Activated CD4-positive, CD25-positive, alpha-beta regulatory T cell treated with anti-CD3 and anti-CD28 coated beads, Interleukin-2, amount 50 U/mL, for 24 hours (primary cell): ENCODE results near the gene SCUBE3.

Experiments used
- ATAC-seq, 2 donors: fragments of 150-1000 bp; cut with Tn5 transposase; one replicate each; pipeline ENCODE4 v1.10.0; 2021; ENCODE audit warnings: mild to moderate bottlenecking in 1 of 2, moderate library complexity in 1 of 2

SCUBE3 gene

DNA sequence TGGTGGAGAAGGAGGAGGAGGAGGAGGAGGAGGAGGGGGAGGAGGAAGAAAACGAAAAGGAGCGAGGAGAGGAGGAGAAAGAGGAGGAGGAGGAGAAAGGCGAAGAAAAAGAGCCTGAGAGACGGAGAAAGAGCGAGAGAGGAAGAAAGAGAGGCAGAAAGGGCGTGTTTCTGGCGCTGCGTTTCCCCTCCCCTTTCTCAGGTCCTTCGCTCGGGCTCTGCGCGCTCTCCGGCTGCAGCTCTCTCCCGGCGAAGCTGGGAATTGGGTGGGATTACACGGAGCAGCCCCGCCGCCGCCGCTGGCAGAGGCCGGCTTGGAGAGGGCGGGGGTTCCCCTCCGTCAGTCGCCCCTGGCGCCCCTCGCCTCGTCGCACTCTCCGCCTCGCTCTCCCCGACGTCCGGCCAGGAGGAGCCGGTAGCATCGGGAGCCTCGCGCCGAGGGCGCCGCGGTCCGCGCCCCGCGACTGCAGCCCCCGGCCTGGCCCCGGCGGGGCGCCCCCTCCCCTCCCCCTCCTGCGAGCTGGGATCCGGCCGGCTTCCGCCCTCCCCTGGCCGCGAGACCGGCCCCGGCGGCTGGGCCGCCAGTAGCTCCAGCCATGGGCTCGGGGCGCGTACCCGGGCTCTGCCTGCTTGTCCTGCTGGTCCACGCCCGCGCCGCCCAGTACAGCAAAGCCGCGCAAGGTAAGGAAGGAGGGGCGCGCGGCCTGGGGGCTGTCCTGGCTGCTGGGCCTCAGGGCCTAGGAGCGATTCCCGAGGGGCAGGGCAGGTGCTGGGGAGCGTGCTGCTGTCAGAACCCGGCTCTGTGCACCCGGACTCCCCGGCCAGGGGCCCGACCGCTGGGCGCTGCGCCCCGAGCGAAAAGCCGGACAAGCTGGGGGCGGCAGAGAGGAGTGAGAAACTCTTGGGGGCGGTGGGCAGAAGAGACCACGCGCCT lies at the start of gene SCUBE3:
Gene SCUBE3, plus strand, starts transcription at position 133 of the 933 bp plus-strand sequence. Its CDS starts 463 bp downstream, at position 596.
- ATAC-seq: no peak

DNA sequence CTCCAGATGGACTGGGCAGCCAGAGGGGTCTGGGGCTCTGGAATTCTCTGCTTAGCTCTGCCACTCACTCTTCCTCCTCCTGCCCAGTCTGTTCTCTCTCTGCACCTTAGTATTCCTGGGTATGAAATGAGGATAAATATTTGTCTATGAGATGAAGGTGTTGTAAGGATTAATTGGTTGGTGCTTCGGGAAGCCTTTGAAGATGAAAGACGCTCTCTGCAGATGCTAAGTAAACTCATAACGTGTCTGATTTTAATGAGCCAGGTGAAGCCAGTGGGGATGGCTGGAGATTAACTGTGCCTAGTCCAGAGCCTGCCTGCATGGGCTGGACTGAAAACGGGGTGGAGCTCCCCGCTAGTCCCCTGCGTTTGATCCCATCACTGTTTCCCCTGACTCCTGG lies 49.5 kb upstream of the SCUBE3 start:
- no peak for ATAC-seq

GRCh38 chr6:35164868-35165267 lies 48.9 kb upstream of the SCUBE3 start:
- no peak for ATAC-seq

DNA sequence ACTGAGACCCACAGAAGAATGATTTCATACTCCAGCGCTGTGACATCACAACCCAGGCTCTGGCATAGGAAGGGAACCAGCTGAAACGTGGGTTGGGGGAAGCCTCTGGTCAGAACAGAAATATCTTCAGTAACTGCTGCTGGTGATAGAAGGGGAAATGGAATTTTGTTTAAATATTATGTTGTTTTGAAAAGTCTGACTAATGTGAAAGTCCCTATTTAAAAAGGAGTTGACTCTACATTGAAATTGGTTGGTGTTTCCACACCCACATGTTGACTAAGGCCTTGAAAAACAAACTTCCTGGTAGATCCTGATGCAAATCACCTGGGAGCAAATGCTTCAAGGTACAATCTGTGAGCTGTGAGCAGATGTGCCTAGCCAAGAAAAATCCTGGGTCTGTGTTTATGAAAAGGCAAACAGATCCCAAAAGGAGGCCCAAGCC lies 48.1 kb upstream of the SCUBE3 start:
- ATAC-seq: no peak

- ATAC-seq: no peak
These were observed 47.6 kb upstream of the SCUBE3 start for GRCh38 chr6:35166116-35166515.

- no peak for ATAC-seq
These were observed 47.2 kb upstream of the SCUBE3 start for GRCh38 chr6:35166520-35166919.

GRCh38 chr6:35167505-35167904 lies 46.3 kb upstream of the SCUBE3 start:
- ATAC-seq: no peak

- no peak for ATAC-seq
These were observed 45.3 kb upstream of the SCUBE3 start for GRCh38 chr6:35168461-35168861.

- ATAC-seq: no peak
These were observed 43.6 kb upstream of the SCUBE3 start for GRCh38 chr6:35170166-35170565.

GRCh38 chr6:35170891-35171290 lies 42.9 kb upstream of the SCUBE3 start:
- ATAC-seq: no peak

GRCh38 chr6:35173044-35173426 lies 40.7 kb upstream of the SCUBE3 start:
- ATAC-seq: no peak

GRCh38 chr6:35173427-35174087 lies 40.2 kb upstream of the SCUBE3 start:
- ATAC-seq: no peak

- ATAC-seq: no peak
These were observed 39.7 kb upstream of the SCUBE3 start for GRCh38 chr6:35174088-35174434.

DNA sequence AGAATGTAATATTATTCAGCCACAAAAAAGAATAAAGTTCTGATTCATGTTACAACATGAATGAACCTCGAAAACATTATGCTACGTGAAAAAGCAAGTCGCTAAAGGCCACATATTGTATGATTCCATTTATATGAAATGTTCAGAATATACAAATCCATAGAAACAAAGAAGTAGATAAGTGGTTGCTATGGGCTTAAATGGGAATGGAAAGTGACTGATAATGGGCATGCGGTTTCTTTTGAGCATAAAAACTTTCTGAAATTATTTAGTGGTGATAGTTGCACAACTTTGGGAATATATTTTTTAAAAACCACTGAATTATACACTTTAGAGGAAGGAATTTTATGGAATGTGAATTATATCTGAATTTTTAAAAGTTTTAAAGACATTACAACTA lies 39.3 kb upstream of the SCUBE3 start:
- no peak for ATAC-seq

GRCh38 chr6:35176301-35177024 lies 37.3 kb upstream of the SCUBE3 start:
- ATAC-seq: no peak

- ATAC-seq: no peak
These were observed 36.6 kb upstream of the SCUBE3 start for GRCh38 chr6:35177157-35177556.

GRCh38 chr6:35177596-35177995 lies 36.2 kb upstream of the SCUBE3 start:
- ATAC-seq: no peak

DNA sequence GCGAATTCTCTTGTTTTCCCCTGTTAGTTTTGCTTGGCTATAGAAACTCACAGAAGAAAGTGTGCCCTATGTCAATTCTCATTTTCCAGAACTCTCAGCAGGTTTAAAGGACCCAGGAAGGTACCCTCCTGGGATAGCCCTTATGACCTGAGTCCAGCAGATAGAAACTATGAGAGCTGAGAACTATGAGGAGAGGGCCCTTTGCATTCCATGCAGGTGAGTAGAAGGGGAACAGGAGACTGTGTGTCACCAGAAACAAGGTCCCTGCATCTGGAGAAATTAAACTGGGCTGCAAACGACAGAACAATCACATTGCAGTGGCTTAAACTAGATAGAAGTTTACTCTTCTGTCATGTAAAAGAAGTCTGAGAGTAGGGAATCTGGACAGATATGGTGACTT lies 35.7 kb upstream of the SCUBE3 start:
- ATAC-seq: no peak

- ATAC-seq: no peak
These were observed 34.6 kb upstream of the SCUBE3 start for GRCh38 chr6:35178932-35179832.

DNA sequence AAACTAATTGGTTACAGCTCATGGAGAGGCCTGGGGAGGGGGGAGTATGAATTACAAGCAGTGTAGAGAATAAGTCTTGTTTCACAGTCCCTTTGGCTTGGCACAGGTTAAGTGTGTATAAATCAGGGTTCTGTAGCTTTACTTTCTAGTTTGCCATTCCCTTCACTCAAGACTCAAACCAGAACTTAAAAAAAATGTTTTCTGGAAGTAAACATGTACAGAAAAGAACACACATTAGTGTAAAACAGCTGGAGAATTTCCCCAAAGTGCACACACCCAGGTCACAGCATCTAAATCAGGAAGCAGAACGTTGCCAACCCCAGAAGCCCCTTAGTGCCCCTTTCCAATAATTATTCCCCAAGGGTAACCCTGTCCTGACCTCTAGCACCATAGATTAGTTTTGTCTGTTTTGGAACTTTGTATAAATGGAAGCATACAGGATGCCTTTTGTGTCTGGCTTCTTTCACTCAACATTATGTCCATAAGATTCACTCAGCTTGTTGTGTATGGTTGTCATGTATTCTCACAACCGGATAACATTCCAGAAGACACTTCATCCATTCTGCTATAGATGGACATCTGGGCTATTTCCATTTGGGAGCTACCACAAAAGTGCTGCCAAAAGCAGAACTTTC lies 33.7 kb upstream of the SCUBE3 start:
- no peak for ATAC-seq

- ATAC-seq: no peak
These were observed 32.3 kb upstream of the SCUBE3 start for GRCh38 chr6:35181308-35181932.
